Breast epithelium (tissue), 3 donors: Measurements from ENCODE around the gene GRB2.

ENCODE experiments used
- POLR2AphosphoS5 ChIP-seq, 3 donors: sonication (generic); formaldehyde crosslinking; IDR thresholded peaks; one replicate each; pipeline ENCODE4 v1.6.1; 2017; ENCODE audit warnings: antibody characterized with exemption in 3 of 3
- TF ChIP-seq, protein P1 (sequence below), 3 donors: fragments of 450-650 bp; IDR thresholded peaks; one replicate each; pipeline ENCODE4 v1.5.1; 2016 to 2017; ENCODE audit warnings: antibody characterized with exemption in 3 of 3, mild to moderate bottlenecking in 3 of 3, moderate library complexity in 3 of 3

DNA sequence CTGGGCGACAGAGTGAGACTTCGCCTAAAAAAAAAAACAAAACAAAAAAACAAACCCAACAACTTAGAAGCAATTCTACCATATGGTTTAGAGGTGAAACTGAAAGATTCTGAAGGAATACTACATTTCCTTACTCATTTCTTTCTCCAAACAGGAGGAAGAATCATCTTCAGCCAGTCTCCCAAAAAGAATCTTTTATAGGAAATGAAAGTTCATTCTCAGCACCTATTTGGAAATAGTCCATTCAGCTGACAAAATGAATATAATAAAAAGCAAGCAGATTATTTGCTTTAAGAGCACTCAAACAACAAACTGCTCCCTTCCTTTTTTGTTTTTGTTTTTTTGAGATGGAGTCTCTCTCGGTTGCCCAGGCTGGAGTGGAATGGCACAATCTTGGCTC is 17.7 kb downstream of the GRB2 start:
- TF ChIP-seq, protein P1, sequence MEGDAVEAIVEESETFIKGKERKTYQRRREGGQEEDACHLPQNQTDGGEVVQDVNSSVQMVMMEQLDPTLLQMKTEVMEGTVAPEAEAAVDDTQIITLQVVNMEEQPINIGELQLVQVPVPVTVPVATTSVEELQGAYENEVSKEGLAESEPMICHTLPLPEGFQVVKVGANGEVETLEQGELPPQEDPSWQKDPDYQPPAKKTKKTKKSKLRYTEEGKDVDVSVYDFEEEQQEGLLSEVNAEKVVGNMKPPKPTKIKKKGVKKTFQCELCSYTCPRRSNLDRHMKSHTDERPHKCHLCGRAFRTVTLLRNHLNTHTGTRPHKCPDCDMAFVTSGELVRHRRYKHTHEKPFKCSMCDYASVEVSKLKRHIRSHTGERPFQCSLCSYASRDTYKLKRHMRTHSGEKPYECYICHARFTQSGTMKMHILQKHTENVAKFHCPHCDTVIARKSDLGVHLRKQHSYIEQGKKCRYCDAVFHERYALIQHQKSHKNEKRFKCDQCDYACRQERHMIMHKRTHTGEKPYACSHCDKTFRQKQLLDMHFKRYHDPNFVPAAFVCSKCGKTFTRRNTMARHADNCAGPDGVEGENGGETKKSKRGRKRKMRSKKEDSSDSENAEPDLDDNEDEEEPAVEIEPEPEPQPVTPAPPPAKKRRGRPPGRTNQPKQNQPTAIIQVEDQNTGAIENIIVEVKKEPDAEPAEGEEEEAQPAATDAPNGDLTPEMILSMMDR (IDR thresholded peaks at IDR 0.05): no peak
- no peak for TF ChIP-seq POLR2AphosphoS5 (IDR thresholded peaks at IDR 0.05)
